Measurements from ENCODE around the gene ITGA3.

DNA sequence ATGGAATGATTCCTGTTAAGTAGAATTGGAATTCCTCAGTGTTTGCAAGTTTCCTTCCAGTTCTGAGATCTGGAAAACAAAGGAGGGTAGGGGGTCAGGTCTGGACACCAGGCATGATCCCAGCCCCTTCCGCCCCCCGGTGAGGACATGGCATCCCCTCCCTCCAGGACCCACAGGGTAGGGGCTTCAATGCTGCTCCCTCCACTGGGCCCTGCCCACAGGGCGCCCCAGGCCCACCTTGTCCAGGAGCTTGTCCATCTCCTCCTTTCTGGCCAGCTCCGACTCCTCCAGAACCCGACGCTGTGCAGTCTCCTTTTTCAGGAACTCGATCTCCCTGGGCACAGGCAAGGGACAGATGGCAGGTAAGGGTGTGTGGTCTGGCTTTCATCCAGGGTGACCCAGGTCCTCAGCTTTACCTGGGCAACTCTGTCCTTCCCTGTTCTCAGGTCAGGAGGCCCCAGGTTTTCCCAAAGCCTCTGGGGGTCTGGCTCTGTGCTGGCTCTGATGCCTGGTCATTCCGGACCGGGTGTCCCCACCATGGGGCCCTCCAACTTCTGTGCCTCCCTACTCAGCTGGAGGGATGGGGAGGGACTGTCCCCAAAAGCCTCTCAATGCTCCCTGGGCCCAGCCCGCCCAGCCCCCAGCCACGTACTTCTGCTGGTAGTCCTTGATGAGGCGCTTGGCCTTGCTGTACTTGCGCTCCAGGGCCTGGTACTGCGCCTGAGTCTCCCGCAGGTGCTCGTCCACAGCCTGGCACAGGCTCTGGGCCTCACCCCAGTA, 79.6 kb downstream of the ITGA3 start:
- TF ChIP-seq, protein P1, sequence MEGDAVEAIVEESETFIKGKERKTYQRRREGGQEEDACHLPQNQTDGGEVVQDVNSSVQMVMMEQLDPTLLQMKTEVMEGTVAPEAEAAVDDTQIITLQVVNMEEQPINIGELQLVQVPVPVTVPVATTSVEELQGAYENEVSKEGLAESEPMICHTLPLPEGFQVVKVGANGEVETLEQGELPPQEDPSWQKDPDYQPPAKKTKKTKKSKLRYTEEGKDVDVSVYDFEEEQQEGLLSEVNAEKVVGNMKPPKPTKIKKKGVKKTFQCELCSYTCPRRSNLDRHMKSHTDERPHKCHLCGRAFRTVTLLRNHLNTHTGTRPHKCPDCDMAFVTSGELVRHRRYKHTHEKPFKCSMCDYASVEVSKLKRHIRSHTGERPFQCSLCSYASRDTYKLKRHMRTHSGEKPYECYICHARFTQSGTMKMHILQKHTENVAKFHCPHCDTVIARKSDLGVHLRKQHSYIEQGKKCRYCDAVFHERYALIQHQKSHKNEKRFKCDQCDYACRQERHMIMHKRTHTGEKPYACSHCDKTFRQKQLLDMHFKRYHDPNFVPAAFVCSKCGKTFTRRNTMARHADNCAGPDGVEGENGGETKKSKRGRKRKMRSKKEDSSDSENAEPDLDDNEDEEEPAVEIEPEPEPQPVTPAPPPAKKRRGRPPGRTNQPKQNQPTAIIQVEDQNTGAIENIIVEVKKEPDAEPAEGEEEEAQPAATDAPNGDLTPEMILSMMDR (IDR thresholded peaks at IDR 0.05; ENCODE audit: low read depth, low read length, missing input control): no peak
- TF ChIP-seq JUND (IDR thresholded peaks at IDR 0.05): no peak
- TF ChIP-seq, protein P2, sequence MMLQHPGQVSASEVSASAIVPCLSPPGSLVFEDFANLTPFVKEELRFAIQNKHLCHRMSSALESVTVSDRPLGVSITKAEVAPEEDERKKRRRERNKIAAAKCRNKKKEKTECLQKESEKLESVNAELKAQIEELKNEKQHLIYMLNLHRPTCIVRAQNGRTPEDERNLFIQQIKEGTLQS (IDR thresholded peaks at IDR 0.05): no peak
- no peak for TF ChIP-seq HNF4A (conservative IDR thresholded peaks at IDR 0.05)
- TF ChIP-seq, protein P3, sequence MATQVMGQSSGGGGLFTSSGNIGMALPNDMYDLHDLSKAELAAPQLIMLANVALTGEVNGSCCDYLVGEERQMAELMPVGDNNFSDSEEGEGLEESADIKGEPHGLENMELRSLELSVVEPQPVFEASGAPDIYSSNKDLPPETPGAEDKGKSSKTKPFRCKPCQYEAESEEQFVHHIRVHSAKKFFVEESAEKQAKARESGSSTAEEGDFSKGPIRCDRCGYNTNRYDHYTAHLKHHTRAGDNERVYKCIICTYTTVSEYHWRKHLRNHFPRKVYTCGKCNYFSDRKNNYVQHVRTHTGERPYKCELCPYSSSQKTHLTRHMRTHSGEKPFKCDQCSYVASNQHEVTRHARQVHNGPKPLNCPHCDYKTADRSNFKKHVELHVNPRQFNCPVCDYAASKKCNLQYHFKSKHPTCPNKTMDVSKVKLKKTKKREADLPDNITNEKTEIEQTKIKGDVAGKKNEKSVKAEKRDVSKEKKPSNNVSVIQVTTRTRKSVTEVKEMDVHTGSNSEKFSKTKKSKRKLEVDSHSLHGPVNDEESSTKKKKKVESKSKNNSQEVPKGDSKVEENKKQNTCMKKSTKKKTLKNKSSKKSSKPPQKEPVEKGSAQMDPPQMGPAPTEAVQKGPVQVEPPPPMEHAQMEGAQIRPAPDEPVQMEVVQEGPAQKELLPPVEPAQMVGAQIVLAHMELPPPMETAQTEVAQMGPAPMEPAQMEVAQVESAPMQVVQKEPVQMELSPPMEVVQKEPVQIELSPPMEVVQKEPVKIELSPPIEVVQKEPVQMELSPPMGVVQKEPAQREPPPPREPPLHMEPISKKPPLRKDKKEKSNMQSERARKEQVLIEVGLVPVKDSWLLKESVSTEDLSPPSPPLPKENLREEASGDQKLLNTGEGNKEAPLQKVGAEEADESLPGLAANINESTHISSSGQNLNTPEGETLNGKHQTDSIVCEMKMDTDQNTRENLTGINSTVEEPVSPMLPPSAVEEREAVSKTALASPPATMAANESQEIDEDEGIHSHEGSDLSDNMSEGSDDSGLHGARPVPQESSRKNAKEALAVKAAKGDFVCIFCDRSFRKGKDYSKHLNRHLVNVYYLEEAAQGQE (IDR thresholded peaks at IDR 0.05): no peak
- TF ChIP-seq, protein P4, sequence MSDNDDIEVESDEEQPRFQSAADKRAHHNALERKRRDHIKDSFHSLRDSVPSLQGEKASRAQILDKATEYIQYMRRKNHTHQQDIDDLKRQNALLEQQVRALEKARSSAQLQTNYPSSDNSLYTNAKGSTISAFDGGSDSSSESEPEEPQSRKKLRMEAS (IDR thresholded peaks at IDR 0.05): no peak
